HCT116 (cell line): Measurements from ENCODE around the gene WBP1. TPM values are rescaled to one million over a fixed set of nuclear protein-coding genes. Genes with fewer than 3 reads are reported as not detected.

Source experiments
- ATAC-seq: fragments of 200-7000 bp; cut with Tn5 transposase; 2 replicates; pipeline ENCODE4 v1.9.1; 2020; ENCODE audit warnings: mild to moderate bottlenecking, moderate library complexity
- BruUV-seq: library from RNA; stranded (reverse); fragments of 400-500 nt; replicated peaks from 2 replicates; lab custom pipeline; 2021; lab: Mats Ljungman, UMichigan
- CTCF ChIA-PET: fragments of 300-600 bp; sonication (Branson Sonifier 250); formaldehyde crosslinking; loops from one replicate; lab custom pipeline; 2021; ENCODE audit warnings: antibody characterized with exemption; lab: Charles Lee
- POLR2A ChIA-PET: fragments of 300-600, 350-600 bp; sonication (Branson Sonifier 250); formaldehyde crosslinking; loops from one replicate; lab custom pipeline; 2021; ENCODE audit warnings: antibody characterized with exemption; lab: Charles Lee
- RAD21 ChIA-PET, 2 experiments: fragments of 300-600 bp; sonication (Branson Sonifier 250); formaldehyde crosslinking; loops; one replicate each; lab custom pipeline; 2023; ENCODE audit warnings: low total read pairs in 2 of 2; ENCODE audit not compliant: uncharacterized antibody in 2 of 2, unreplicated experiment in 2 of 2, low non-redundant PET in 1 of 2; lab: Charles Lee
- DNase-seq: peaks from one replicate; pipeline ENCODE4 v3.0.0-alpha.2; 2010; ENCODE audit warnings: low read depth, low spot score
- H2AFZ ChIP-seq: fragments of 200-600 bp; shearing (Covaris generic), sonication (generic); 2 replicates; pipeline ENCODE4 v1.6.1; 2017; ENCODE audit warnings: low read depth, mixed run types, mixed read lengths, antibody characterized with exemption, low read length; ENCODE audit not compliant: poor library complexity, severe bottlenecking
- H3K27ac ChIP-seq: 2 replicates; pipeline ENCODE4 v1.5.1; 2012; ENCODE audit warnings: low read depth, low read length
- H3K27me3 ChIP-seq: fragments of 200-600 bp; sonication (generic); 2 replicates; pipeline ENCODE4 v1.6.1; 2016; ENCODE audit warnings: mixed run types, low read length, mixed read lengths; ENCODE audit not compliant: insufficient read depth
- H3K36me3 ChIP-seq, 2 experiments: fragments of 200-500 bp in 1 of 2; fragments of 200-600 bp in 1 of 2; sonication (Bioruptor generic) in 1 of 2; sonication (generic) in 1 of 2; 2 replicates each; pipeline versions ENCODE4 v1.5.1 to v1.6.1; 2014 to 2016; ENCODE audit warnings: low read length in 2 of 2, inconsistent platforms in 1 of 2, mixed read lengths in 1 of 2, mixed run types in 1 of 2; ENCODE audit not compliant: insufficient read depth in 2 of 2, control insufficient read depth in 1 of 2
- H3K4me1 ChIP-seq, 2 experiments: fragments of 200-600 bp in 1 of 2; sonication (generic) in 1 of 2; 2 replicates each; pipeline versions ENCODE4 v1.5.1 to v1.6.1; 2012 to 2017; ENCODE audit warnings: low read length in 2 of 2, inconsistent platforms in 1 of 2, mild to moderate bottlenecking in 1 of 2, mixed read lengths in 1 of 2, mixed run types in 1 of 2, moderate library complexity in 1 of 2; ENCODE audit not compliant: insufficient read depth in 2 of 2, control insufficient read depth in 1 of 2
- H3K4me2 ChIP-seq: fragments of 200-600 bp; sonication (generic); 2 replicates; pipeline ENCODE4 v1.6.1; 2017; ENCODE audit warnings: mixed run types, low read length, mixed read lengths
- H3K4me3 ChIP-seq, 2 experiments: fragments of 200-600 bp in 1 of 2; sonication (generic) in 1 of 2; replicated peaks in 1 of 2; 2 replicates each; pipeline ENCODE4 v1.5.1; 2011 to 2016; ENCODE audit warnings: low read length in 2 of 2, control low read depth in 1 of 2, low read depth in 1 of 2, mild to moderate bottlenecking in 1 of 2, mixed read lengths in 1 of 2, mixed run types in 1 of 2
- H3K79me2 ChIP-seq: fragments of 200-600 bp; sonication (generic); 2 replicates; pipeline ENCODE4 v1.6.1; 2017; ENCODE audit warnings: mild to moderate bottlenecking, mixed run types, low read length, moderate library complexity, mixed read lengths; ENCODE audit not compliant: insufficient read depth
- H3K9ac ChIP-seq: fragments of 200-600 bp; sonication (generic); 2 replicates; pipeline ENCODE4 v1.6.1; 2016; ENCODE audit warnings: low read length, mixed read lengths
- H3K9me2 ChIP-seq: fragments of 200-600 bp; sonication (generic), shearing (Covaris generic); 2 replicates; pipeline ENCODE4 v1.6.1; 2017; ENCODE audit warnings: mixed run types, mild to moderate bottlenecking, moderate library complexity; ENCODE audit not compliant: insufficient read depth
- H3K9me3 ChIP-seq, 2 experiments: fragments of 200-500 bp in 1 of 2; fragments of 200-600 bp in 1 of 2; sonication (Bioruptor generic) in 1 of 2; sonication (generic) in 1 of 2; 2 replicates each; pipeline ENCODE4 v1.6.1; 2014 to 2017; ENCODE audit warnings: low read length in 2 of 2, mixed read lengths in 2 of 2, inconsistent platforms in 1 of 2, low read depth in 1 of 2, mild to moderate bottlenecking in 1 of 2, mixed run types in 1 of 2, moderate library complexity in 1 of 2; ENCODE audit not compliant: control insufficient read depth in 1 of 2, insufficient read depth in 1 of 2
- H4K20me1 ChIP-seq: fragments of 200-600 bp; sonication (generic), shearing (Covaris generic); 2 replicates; pipeline ENCODE4 v1.6.1; 2017; ENCODE audit warnings: mixed run types, mild to moderate bottlenecking, moderate library complexity; ENCODE audit not compliant: insufficient read depth
- CBX3 ChIP-seq: IDR thresholded peaks from 2 replicates; pipeline ENCODE4 v1.6.1; 2012; ENCODE audit warnings: low read depth
- CEBPB ChIP-seq: IDR thresholded peaks from 2 replicates; pipeline ENCODE4 v1.6.1; 2012; ENCODE audit warnings: low read depth
- EGR1 ChIP-seq: IDR thresholded peaks from 2 replicates; pipeline ENCODE4 v1.6.1; 2012; ENCODE audit warnings: low read depth
- ELF1 ChIP-seq: IDR thresholded peaks from 2 replicates; pipeline ENCODE4 v1.6.1; 2012; ENCODE audit warnings: low read depth, borderline replicate concordance
- EZH2 ChIP-seq: fragments of 200-600 bp; sonication (generic); IDR thresholded peaks from 2 replicates; pipeline ENCODE4 v1.6.1; 2017; ENCODE audit warnings: antibody characterized with exemption, mixed run types
- EZH2phosphoT487 ChIP-seq: fragments of 200-600 bp; IDR thresholded peaks from 2 replicates; pipeline ENCODE4 v1.6.1; 2018; ENCODE audit warnings: antibody characterized with exemption, borderline replicate concordance
- FOSL1 ChIP-seq: IDR thresholded peaks from 2 replicates; pipeline ENCODE4 v1.6.1; 2012; ENCODE audit warnings: low read depth
- JUND ChIP-seq: IDR thresholded peaks from 2 replicates; pipeline ENCODE4 v1.6.1; 2012
- SIN3A ChIP-seq: IDR thresholded peaks from 2 replicates; pipeline ENCODE4 v1.6.1; 2012; ENCODE audit warnings: low read depth
- YY1 ChIP-seq: IDR thresholded peaks from 2 replicates; pipeline ENCODE4 v1.6.1; 2011; ENCODE audit warnings: low read length, low read depth, moderate library complexity, mild to moderate bottlenecking; ENCODE audit not compliant: insufficient replicate concordance; ENCODE audit errors: extremely low read depth
- ZNF274 ChIP-seq: fragments of 200-500 bp; sonication (Bioruptor generic); IDR thresholded peaks from 2 replicates; pipeline ENCODE4 v1.6.1; 2014; ENCODE audit warnings: mild to moderate bottlenecking, low read depth, low read length, inconsistent platforms
- intact Hi-C: fragments of 100-400 bp; cut with micrococcal nuclease; formaldehyde crosslinking; loops from 2 replicates; pipeline ENCODE4 v1.10.0; 2022
- total RNA-seq: library from RNA; stranded (reverse); gene quantifications from one replicate; pipeline ENCODE4 v1.2.1, GENCODE V29; 2021; ENCODE audit not compliant: unreplicated experiment
- TF ChIP-seq, protein P1 (sequence below): IDR thresholded peaks from 2 replicates; pipeline ENCODE4 v1.6.1; 2011; ENCODE audit warnings: mild to moderate bottlenecking, low read length, moderate library complexity; ENCODE audit not compliant: insufficient replicate concordance; ENCODE audit errors: extremely low read depth
- TF ChIP-seq, protein P2 (sequence below): IDR thresholded peaks from 2 replicates; pipeline ENCODE4 v1.6.1; 2012; ENCODE audit warnings: low read depth

WBP1 gene
- total RNA-seq, 1 experiment from 2014 or later = 64.7 TPM

DNA sequence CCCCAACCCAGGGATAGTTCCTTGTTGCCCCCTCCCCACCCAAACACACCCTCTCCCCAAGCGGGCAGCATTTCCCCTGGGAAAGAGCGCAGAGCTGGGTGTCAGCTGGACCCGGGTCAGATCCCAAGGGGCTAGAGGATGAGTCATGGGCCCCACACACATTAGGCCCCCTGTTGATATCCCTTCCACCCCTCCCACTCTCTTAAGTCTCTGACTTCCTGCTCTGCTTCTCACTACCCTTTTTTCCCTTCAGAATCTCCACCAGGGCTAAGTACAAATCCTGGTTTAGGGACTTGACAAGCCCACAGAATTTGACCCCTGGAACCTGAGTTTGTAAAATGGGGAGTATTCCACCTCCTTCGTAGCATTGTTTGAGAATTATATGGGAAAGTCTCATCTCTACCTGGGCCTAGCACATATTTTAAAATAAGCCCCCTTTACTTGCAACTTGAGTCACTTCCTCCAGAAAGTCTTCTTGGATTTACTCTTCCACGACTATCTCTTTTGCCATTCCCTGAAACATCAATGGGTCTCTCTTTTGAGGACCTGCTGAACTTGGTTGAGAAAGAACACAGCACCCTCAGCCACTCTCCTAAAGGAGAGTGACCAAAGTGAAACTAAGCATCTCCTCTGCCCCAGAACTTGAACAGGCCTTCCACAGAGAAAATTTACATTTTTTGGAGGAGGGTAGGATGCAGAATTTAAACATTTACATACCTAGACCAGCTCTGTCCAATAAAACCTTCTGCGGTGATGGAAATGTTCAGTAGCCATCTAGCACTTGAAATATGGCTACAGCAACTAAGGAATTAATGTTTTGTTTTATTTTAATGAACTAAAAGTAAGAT lies 21.2 kb upstream of the WBP1 start:
- Histone ChIP-seq H3K27me3 (no peaks in the 10 kb centered on the region), H3K9me2 (no peaks in the 10 kb centered on the region), H4K20me1 (no peaks in the 10 kb centered on the region; the same call in 1 of the 2 replicates), H3K9ac (no peak overlapping the region), H3K4me2 (no peak overlapping the region), H3K4me1 (peaks cover 8 to 22% of the 10 kb centered on the region in 2 experiments; a peak in 3 of 4 replicates), H3K79me2 (peaks cover 83% of the 10 kb centered on the region), H3K9me3 (no peaks in the 10 kb centered on the region), H3K36me3 (peaks cover 4 to 13% of the 10 kb centered on the region in 2 experiments; a peak in 2 of 4 replicates), H2AFZ (no peak overlapping the region), H3K27ac (no peak overlapping the region), H3K4me3 (no peak overlapping the region)
- intact Hi-C loops = no loop called here
- DNase-seq (no peak), ATAC-seq (no peak)
- RAD21 ChIA-PET = no interaction called here
- BruUV-seq = no TSS peak
- TF ChIP-seq ZNF274 = no peak
- TF ChIP-seq, protein P1, sequence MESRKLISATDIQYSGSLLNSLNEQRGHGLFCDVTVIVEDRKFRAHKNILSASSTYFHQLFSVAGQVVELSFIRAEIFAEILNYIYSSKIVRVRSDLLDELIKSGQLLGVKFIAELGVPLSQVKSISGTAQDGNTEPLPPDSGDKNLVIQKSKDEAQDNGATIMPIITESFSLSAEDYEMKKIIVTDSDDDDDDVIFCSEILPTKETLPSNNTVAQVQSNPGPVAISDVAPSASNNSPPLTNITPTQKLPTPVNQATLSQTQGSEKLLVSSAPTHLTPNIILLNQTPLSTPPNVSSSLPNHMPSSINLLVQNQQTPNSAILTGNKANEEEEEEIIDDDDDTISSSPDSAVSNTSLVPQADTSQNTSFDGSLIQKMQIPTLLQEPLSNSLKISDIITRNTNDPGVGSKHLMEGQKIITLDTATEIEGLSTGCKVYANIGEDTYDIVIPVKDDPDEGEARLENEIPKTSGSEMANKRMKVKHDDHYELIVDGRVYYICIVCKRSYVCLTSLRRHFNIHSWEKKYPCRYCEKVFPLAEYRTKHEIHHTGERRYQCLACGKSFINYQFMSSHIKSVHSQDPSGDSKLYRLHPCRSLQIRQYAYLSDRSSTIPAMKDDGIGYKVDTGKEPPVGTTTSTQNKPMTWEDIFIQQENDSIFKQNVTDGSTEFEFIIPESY = no peak
- no peak for TF ChIP-seq EGR1
- no peak for TF ChIP-seq EZH2
- TF ChIP-seq JUND = no peak
- no peak for TF ChIP-seq EZH2phosphoT487
- no peak for TF ChIP-seq CBX3
- TF ChIP-seq FOSL1 = no peak
- TF ChIP-seq, protein P2, sequence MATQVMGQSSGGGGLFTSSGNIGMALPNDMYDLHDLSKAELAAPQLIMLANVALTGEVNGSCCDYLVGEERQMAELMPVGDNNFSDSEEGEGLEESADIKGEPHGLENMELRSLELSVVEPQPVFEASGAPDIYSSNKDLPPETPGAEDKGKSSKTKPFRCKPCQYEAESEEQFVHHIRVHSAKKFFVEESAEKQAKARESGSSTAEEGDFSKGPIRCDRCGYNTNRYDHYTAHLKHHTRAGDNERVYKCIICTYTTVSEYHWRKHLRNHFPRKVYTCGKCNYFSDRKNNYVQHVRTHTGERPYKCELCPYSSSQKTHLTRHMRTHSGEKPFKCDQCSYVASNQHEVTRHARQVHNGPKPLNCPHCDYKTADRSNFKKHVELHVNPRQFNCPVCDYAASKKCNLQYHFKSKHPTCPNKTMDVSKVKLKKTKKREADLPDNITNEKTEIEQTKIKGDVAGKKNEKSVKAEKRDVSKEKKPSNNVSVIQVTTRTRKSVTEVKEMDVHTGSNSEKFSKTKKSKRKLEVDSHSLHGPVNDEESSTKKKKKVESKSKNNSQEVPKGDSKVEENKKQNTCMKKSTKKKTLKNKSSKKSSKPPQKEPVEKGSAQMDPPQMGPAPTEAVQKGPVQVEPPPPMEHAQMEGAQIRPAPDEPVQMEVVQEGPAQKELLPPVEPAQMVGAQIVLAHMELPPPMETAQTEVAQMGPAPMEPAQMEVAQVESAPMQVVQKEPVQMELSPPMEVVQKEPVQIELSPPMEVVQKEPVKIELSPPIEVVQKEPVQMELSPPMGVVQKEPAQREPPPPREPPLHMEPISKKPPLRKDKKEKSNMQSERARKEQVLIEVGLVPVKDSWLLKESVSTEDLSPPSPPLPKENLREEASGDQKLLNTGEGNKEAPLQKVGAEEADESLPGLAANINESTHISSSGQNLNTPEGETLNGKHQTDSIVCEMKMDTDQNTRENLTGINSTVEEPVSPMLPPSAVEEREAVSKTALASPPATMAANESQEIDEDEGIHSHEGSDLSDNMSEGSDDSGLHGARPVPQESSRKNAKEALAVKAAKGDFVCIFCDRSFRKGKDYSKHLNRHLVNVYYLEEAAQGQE = no peak
- TF ChIP-seq SIN3A = no peak
- no peak for TF ChIP-seq ELF1
- TF ChIP-seq YY1 = no peak
- no peak for TF ChIP-seq CEBPB
- POLR2A ChIA-PET = no interaction called here
- CTCF ChIA-PET = no interaction called here
